ENCODE results near the gene WDR11.

Gene WDR11, protein sequence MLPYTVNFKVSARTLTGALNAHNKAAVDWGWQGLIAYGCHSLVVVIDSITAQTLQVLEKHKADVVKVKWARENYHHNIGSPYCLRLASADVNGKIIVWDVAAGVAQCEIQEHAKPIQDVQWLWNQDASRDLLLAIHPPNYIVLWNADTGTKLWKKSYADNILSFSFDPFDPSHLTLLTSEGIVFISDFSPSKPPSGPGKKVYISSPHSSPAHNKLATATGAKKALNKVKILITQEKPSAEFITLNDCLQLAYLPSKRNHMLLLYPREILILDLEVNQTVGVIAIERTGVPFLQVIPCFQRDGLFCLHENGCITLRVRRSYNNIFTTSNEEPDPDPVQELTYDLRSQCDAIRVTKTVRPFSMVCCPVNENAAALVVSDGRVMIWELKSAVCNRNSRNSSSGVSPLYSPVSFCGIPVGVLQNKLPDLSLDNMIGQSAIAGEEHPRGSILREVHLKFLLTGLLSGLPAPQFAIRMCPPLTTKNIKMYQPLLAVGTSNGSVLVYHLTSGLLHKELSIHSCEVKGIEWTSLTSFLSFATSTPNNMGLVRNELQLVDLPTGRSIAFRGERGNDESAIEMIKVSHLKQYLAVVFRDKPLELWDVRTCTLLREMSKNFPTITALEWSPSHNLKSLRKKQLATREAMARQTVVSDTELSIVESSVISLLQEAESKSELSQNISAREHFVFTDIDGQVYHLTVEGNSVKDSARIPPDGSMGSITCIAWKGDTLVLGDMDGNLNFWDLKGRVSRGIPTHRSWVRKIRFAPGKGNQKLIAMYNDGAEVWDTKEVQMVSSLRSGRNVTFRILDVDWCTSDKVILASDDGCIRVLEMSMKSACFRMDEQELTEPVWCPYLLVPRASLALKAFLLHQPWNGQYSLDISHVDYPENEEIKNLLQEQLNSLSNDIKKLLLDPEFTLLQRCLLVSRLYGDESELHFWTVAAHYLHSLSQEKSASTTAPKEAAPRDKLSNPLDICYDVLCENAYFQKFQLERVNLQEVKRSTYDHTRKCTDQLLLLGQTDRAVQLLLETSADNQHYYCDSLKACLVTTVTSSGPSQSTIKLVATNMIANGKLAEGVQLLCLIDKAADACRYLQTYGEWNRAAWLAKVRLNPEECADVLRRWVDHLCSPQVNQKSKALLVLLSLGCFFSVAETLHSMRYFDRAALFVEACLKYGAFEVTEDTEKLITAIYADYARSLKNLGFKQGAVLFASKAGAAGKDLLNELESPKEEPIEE

DNA sequence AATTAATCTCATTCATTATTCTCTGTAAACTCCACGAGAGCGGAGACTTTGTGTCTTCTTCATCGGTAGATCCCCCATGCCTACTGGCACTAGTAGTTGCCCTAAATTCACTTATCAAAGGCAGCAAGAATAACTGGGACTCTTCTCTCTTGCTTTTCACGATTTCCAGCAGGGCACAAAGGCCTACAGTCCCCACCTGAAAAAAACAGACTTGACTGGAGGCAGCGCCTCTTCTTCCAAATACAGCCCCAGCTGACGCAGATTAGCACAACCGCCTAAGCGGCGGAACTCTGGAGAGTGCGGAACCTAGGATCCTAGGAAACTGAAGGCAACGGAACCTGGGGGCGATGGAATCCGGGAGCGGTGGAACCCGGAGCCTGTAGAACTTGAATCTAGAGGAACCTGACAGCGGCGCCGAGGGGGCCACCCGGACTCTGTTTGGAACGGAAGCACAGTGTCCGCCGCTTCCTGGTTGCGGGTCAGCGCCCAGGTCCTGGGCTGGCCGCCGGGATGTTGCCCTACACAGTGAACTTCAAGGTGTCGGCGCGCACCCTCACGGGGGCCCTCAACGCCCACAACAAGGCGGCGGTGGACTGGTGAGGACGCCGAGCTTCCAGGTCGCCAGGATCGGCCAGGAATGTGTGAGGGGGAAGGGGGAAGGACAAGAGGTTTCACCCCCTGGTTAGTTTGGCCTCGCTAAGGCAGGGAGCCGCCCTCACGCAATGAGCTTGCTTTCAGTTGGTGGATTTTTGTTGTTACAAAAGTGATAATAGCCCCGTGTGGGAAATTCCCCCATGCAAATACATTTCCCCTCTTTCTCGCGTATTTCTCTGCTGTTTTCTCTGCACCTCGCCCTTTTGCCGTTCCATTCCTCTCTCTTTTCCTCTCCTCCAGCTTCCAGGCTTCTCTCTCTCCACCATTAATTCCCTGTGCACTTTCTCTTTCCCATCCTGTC, at the start of gene WDR11:
Gene WDR11 (plus strand): TSS at position 452 of the 955 bp plus-strand sequence. CDS start 59 bp downstream, at position 511.
- peak; percentile 69 for DNase-seq

DNA sequence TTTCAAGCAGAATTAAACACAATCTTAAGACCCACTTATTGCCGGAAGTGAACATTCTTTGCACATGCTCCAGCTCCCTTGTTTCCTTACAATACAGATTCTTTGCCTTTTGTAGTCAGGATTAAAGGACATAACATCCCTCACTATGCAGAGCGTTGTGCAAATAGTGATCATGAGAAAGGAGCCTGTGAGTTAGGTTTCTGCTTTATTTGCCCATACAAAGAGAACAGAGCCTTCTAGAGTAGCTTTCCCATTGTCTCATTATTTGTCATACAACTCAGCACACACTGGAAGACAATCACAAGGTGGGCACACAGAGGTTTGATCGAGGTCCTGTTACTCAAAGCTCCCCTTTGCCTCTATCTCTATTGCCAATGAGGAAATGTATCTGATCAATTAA, 48.2 kb upstream of the WDR11 start:
- DNase-seq = peak; percentile 0

DNA sequence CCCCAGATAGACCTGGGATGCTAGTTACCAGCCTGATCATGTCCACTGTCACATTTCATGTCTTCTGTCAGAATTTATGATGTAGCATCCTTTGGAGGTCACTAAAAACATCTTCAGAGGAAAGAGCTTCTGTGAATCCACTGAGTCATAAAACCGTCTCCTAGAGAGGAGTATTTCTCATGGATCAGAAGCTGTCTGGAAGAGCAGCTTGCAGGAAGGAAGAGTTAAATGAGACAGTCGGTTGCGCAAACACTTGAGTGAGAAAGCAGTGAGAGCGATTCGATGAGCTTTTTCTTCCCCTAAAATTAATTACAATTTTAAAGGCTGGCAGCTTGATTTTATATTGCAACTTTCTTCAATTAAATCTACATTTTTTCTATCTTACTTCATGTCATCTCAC, 47.2 kb upstream of the WDR11 start:
- no peak for DNase-seq

DNA sequence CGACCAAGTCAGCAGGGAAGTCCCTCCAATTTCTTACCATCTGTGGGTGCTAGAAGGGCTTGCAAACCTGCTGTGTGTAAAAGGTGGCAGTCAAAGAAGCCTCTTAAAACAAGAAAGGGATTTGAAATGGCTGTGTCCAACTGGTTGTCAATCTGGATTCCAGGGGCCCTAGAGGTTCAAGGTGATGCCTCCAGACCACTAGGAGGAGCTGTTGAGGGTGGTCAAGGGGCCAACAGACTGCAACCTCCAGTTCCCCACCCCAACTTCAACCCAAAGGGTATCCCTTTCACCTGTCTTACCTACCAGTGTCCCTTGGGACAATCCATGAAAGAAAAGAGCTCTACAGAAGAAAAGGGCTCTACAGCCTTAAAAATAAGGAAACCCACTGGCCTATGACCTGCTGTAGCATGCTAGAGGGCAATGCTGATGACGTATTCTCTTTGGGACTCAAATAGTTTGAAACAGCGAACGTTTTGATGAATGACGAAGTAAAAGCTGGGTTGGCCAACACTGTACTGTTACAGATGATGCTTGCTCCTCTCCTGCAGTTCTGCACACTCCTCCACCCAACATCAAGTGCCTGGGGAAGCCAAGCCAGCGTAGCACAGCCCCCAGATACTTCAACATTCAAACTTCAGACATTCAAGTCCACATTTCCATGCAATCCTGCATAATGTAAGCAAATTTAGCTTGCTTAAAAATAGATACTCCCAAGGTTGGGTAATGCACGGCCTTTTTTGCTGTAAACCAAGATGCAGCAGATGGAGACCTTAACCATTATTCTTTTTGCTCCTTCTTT, 45.9 kb upstream of the WDR11 start:
- DNase-seq = no peak

DNA sequence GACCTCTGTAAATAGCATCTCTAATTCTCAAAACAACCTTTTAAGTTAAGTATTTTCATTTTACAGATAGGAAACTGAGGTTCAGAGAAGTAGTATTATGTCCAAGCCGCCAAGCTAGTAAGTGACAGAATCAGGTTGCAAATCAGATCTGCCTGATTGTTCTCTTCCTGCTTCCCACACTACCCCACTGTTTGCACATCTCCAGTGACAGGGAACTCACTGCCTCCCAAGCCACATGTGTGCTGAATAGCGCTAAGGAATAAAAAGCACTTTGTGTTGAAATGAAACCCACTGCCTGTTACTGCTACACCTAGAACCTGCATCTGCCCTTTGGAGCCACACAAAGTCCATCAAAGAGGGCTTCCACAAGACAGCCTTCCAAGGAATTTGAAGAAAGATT, 45.1 kb upstream of the WDR11 start:
- no peak for DNase-seq

DNA sequence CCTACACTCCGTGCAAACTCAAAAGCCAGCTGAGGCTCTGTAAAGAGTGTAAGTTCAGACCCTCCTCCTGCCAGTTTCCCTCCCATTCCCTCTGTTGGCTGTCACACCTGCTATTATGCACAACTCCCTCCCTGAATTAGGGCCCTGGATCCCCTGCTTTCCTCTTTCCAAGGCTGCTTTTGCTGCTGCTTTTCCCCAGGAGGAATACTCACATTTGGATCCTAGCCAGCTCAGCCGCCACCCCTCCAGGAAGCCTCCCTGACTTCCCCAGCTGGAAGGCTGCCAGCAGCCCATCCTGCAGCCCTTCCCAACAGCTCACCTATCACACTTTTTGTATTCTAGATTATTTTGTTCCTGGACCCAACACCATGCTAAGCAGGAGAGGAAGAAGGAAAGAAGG, 40.9 kb upstream of the WDR11 start:
- DNase-seq = no peak

DNA sequence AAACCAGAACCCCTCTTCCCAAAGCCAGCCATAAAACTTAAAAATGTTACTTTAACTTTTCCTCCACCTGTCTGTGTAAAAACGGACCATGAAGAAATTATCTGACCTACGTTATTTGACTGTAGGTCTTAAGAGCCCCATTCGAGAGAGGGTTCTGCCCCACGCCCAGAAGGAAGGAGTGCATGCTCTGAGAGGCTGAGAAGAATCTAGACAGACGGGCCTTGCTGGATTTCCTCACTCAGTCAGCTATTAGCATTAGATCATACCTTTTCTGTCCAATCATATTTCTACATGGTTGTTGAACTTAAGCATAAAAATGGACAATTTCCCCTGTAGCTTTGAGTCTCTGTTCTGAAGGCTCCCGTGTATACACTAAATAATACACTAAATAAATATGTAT, 38.1 kb upstream of the WDR11 start:
- no peak for DNase-seq

DNA sequence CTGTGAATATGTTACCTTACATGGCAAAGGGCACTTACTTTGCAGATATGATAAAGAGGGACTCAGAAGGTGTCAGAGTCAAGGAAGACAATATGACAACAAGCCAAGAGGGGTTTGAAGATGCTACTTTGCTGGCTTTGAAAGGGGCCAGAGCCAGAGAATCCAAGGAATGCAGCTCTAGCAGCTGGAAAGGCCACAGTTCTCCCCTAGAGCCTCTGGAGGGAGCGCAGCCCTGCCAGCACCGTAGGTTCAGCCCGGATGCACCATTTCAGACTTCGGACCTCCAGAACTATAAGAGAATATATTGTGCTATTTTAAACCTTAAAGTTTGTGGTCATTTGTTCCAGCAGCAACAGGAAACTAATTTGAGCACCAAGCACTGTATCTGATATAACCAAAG, 32.9 kb upstream of the WDR11 start:
- no peak for DNase-seq

DNA sequence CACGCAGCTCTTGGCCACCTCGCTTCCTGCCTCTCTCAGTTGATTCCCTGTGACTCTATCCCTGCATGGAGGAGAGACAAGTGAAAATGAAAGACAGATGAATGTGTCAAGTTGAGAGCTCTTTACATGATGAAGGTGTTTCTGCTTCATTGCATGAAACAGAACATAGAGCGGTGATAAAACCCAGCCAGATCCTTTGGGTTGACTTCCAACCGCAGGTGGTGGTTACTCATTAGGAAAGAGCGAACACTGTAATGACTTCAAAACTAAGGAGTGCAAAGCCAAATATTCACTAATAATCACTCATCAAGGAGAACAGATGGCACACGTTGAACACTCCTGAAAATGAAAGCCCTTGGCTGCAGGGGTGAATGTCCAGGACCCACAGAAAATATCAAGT, 31.8 kb upstream of the WDR11 start:
- no peak for DNase-seq

DNA sequence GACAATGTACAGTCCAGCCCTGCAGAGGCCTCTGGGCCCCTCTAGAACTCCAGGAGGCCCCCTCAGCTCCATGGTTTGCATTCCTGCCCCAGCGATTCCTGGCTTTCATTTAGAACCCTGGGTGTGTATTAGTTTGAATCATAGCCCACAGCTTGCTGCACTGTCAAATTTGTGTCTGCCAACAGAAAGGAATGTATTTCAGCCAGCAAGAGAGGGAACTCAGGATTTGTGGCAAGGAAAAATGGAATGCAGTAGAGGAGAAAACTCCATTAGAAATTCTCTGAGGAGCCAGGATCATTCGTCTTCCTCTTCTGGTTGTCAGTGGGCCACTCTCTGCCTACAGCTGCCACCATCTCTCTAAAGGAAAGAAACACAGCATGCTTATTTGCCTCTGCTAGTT, 27.9 kb upstream of the WDR11 start:
- no peak for DNase-seq

DNA sequence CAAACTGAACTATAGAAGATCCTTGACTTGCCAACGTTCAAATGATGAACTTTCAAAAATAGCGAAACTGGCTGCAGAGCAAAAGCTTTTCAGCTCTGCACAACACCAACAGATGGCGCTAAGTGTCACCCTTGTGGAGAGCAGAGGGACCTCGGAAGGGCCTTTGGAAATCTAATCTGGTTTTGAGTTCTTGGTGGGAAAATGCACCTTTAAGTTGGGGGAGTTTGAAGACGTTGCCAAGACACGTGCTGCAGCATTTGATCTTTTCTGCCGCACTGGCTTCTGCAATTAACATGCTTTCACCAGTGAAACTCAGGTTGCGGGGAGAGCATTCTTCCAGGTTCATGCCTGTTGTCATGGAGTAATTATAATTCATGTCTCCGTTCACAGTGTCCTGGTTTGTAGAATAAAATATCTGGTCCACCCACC, 26.3 kb upstream of the WDR11 start:
- no peak for DNase-seq

DNA sequence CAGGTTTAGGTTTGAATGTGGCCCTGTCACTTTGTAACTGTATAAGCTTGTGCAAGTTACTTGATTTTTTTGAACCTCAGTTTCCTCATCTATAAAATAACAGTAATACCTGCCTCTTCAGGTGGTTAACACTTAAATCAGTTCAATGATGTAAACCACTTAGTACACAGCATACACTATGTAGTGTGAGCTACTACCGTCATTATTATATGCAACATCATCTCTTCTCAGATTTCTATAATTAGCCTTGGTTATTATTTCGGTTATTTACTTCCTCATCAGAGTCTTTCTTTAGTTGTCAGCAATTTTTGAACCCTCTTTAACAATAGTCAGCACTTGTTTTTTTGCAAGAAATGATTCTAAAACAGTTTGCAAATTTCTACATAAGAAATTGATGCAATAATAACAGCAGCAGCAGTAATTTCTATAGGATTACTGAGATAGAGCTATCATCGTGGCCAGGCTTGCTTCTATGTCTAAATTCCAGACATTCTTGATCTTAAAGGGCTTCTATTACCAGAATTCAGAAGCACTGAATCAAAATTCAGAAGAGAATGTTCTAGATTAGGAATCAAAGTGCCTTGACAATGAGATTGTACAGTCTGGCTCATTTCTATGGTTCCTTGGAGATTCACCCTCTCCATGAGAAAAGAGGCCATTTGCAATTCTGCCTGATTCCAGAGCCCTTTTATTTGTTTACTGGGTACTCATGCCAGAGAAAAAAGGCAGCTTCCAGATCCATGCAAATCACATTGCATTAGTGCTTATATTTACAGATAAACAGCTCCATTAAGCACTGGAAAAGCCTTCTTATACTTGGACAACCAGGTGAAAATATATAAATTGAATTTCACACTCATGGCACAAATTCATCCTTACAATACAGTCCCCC, 25.0 kb upstream of the WDR11 start:
- DNase-seq = no peak

DNA sequence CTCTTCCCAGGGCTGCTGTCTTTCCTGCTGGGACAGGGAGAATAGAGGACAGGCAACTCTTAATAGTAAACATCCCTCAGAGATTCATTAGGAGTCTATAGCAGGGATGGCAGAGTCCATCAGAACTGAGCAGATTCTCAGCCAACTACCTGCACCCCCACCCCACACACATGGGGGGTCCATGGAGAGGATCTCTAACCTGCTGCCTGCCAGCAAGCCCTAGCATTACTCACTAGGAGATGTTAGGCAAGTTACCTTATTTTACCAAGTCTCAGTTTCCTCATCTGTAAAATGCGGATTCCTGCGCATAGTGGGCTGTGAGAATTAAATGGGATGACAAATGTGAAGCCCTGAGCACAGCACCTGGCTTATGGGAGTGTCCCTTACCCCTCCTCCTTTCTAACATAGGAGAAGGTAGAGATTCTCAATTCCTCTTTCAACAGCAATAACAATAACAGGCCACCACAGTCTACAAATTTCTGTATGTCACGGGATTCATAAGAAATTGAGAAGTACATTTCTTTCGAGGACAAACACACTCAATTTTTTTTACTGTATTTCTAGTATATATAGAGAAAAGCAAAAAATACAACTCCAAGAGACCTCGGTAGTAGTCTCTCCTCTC, 23.8 kb upstream of the WDR11 start:
- DNase-seq = no peak

DNA sequence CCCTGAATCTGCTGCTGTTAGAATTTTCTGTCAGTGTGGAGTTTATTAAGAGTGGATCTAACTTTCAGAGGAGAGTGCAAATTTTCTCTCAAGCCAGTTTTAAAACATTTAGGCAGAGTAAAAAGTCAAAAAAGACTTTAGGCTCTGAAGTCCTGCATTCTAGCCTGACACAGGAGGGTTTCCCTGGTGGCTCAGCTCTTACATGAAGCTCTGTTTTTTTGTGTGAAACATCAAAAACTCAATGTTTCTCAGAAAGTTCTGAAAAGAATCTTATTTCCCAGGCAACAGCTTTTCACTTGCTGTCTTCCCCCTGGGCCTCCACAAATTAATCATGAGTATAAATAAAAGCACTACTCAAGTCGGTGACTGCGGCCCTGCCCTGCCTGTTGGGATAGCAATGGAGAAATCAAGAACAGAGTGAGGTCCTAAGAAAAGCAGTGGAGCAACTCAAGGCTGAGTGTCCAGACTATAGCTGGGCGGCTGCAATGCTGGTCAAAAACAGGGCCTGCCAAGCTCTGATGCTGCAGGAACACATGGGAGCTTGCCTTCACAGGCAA, 22.3 kb upstream of the WDR11 start:
- no peak for DNase-seq

DNA sequence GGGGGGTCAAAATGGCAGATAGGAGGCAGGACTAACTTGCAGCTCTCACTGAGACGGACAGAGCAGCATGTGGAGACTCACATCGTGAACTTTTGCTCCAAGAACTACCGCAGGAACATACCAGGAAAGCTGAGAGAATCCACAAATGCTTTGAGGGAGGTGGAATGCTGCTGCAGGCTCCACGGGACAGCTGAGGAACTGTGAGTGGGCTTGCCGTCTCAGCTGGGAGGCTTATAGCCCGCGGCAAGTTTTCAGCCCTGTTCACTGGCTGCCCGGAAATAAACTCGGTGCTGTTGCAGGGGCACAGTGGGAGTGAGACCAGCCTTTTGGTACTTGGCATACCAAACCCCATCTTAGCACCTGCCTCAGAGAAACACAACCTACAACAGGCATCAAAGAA, 19.1 kb upstream of the WDR11 start:
- DNase-seq = no peak

DNA sequence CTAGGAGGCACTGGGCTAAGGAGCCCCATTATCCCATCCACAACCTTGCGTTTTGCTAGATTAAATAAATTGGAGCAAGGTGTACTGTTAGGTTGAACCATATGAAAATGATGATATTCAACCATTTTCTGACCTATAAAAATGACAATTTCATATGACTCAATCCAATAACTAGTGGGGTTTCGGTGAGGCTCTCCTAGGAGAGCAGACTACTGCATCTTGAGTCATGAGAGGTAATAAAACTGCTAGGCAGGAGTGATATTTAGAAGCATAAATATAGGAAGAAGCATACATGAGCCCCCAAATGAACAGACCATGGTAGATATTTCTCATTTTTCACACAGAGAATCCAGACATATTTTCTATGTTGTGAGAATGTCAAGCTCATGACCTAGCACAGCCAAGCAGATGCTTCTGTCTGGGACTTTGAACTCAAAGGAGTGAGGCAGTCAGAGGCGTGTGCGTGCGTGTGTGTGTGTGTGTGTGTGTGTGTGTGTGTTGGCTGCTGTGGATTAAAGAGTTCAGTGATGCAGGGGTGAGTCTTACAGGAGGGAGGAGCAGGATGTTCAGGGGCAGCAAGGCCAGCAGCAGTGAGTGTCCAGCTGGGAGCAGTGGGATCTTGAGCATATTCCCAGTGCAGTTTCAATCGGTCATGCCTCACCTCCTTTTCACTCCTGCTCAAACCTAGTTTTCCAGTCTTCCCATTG, 17.8 kb upstream of the WDR11 start:
- DNase-seq = no peak

DNA sequence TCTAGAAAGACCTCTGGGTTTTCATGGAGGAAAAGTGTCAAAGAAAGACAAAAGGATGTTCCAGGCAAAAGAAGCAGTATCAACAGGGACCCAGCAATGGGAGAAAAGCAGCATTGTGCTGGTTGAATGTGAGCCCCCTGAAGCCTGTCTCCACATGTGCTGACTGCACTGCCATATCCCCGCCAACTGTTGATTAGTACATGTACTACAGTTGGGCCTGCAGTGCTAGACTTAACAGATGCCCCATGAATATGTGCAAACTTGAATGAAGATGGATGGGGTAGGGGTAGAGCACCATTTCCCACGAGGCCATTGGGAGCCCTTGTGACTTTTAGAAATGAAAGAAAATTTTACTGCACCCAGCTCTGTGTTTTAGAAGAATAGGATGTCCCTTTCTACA, 15.6 kb upstream of the WDR11 start:
- no peak for DNase-seq

DNA sequence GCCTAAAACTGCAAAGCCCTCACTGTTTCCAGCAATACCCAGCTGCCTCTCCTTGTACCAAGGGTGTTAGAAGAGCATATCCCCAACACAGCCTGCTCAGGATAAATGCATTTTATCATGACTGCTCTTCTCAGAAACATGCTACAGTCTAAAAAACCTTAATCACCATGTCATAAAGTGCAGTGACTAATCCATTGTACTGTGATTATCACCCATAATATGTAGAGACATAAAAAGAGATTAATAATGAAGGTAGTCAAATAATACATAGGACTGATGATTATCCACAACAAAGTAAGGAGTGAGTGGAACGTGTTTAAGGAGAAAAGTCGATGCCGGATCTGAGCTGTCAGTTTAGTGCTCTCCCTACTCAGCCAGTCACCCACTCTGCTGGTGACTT, 12.2 kb upstream of the WDR11 start:
- DNase-seq = no peak

Data from NCI-H774 (cell line).